H9 (cell line): ENCODE measurements around the gene GIT2. TPM values are rescaled to one million over a fixed set of nuclear protein-coding genes. Genes with fewer than 3 reads are reported as not detected.

Source experiments
- DNase-seq: peaks from one replicate; pipeline ENCODE4 v3.0.0-alpha.2; 2017
- H2AFZ ChIP-seq: one replicate; pipeline ENCODE4 v1.6.1; 2013; ENCODE audit warnings: mild to moderate bottlenecking, low read length, control low read depth, moderate library complexity
- H2AK5ac ChIP-seq: 2 replicates; pipeline ENCODE4 v1.6.1; 2013; ENCODE audit warnings: low read length, control low read depth, mixed read lengths; ENCODE audit not compliant: insufficient read length
- H2BK120ac ChIP-seq: one replicate; pipeline ENCODE4 v1.6.1; 2013; ENCODE audit warnings: low read depth, mild to moderate bottlenecking, low read length, control low read depth, inconsistent platforms; ENCODE audit not compliant: poor library complexity, severe bottlenecking
- H2BK12ac ChIP-seq: 2 replicates; pipeline ENCODE4 v1.6.1; 2013; ENCODE audit warnings: low read length, control low read depth, mixed read lengths, low read depth; ENCODE audit not compliant: insufficient read length
- H2BK15ac ChIP-seq: 2 replicates; pipeline ENCODE4 v1.6.1; 2013; ENCODE audit warnings: low read depth, low read length, control low read depth
- H2BK20ac ChIP-seq: one replicate; pipeline ENCODE4 v1.6.1; 2013; ENCODE audit warnings: low read depth, mild to moderate bottlenecking, low read length, control low read depth, inconsistent platforms; ENCODE audit not compliant: poor library complexity, severe bottlenecking
- H2BK5ac ChIP-seq: 2 replicates; pipeline ENCODE4 v1.6.1; 2013; ENCODE audit warnings: low read length, control low read depth, mixed read lengths; ENCODE audit not compliant: insufficient read length
- H3K14ac ChIP-seq: 2 replicates; pipeline ENCODE4 v1.6.1; 2013; ENCODE audit warnings: low read length, control low read depth; ENCODE audit not compliant: insufficient read depth
- H3K18ac ChIP-seq: 2 replicates; pipeline ENCODE4 v1.6.1; 2013; ENCODE audit warnings: low read depth, mild to moderate bottlenecking, mixed read lengths, low read length, control low read depth; ENCODE audit not compliant: insufficient read length
- H3K23ac ChIP-seq: 2 replicates; pipeline ENCODE4 v1.6.1; 2013; ENCODE audit warnings: low read length, control low read depth, mixed read lengths, low read depth; ENCODE audit not compliant: insufficient read length
- H3K23me2 ChIP-seq: 2 replicates; pipeline ENCODE4 v1.6.1; 2013; ENCODE audit warnings: low read depth, mild to moderate bottlenecking, mixed read lengths, low read length, control low read depth; ENCODE audit not compliant: insufficient read length, poor library complexity, severe bottlenecking
- H3K27ac ChIP-seq: 2 replicates; pipeline ENCODE4 v1.5.1; 2013; ENCODE audit warnings: low read length, control low read depth, mixed read lengths, low read depth; ENCODE audit not compliant: insufficient read length
- H3K27me3 ChIP-seq: 2 replicates; pipeline ENCODE4 v1.6.1; 2013; ENCODE audit warnings: low read length, control low read depth, inconsistent platforms; ENCODE audit not compliant: insufficient read depth
- H3K4ac ChIP-seq: 2 replicates; pipeline ENCODE4 v1.6.1; 2013; ENCODE audit warnings: low read depth, mild to moderate bottlenecking, control low read depth, inconsistent platforms, low read length, moderate library complexity
- H3K4me1 ChIP-seq: 2 replicates; pipeline ENCODE4 v1.6.1; 2013; ENCODE audit warnings: low read length, control low read depth, inconsistent platforms; ENCODE audit not compliant: insufficient read depth
- H3K4me2 ChIP-seq: 2 replicates; pipeline ENCODE4 v1.6.1; 2013; ENCODE audit warnings: low read length, control low read depth, mixed read lengths; ENCODE audit not compliant: insufficient read length, insufficient read depth
- H3K56ac ChIP-seq: 2 replicates; pipeline ENCODE4 v1.6.1; 2013; ENCODE audit warnings: low read depth, mild to moderate bottlenecking, mixed read lengths, low read length, control low read depth; ENCODE audit not compliant: insufficient read length
- H3K79me1 ChIP-seq: 2 replicates; pipeline ENCODE4 v1.6.1; 2013; ENCODE audit warnings: low read depth, mild to moderate bottlenecking, moderate library complexity, low read length, control low read depth, inconsistent platforms; ENCODE audit not compliant: insufficient read depth, poor library complexity, severe bottlenecking
- H3K79me2 ChIP-seq: 2 replicates; pipeline ENCODE4 v1.6.1; 2013; ENCODE audit warnings: low read length, control low read depth, inconsistent platforms; ENCODE audit not compliant: insufficient read depth
- H3K9ac ChIP-seq: 2 replicates; pipeline ENCODE4 v1.6.1; 2013; ENCODE audit warnings: low read length, control low read depth, mixed read lengths; ENCODE audit not compliant: insufficient read length; ENCODE audit errors: extremely low read depth
- H3K9me3 ChIP-seq: one replicate; pipeline ENCODE4 v1.6.1; 2013; ENCODE audit warnings: low read depth, low read length, inconsistent platforms; ENCODE audit not compliant: control insufficient read depth
- H3T11ph ChIP-seq: one replicate; pipeline ENCODE4 v1.6.1; 2013; ENCODE audit warnings: mild to moderate bottlenecking, low read length, control low read depth, inconsistent platforms
- H4K20me1 ChIP-seq: one replicate; pipeline ENCODE4 v1.6.1; 2013; ENCODE audit not compliant: control insufficient read depth, insufficient read length, insufficient read depth
- H4K5ac ChIP-seq: 2 replicates; pipeline ENCODE4 v1.6.1; 2013; ENCODE audit warnings: low read depth, mild to moderate bottlenecking, mixed read lengths, low read length, control low read depth; ENCODE audit not compliant: insufficient read length
- H4K8ac ChIP-seq: replicated peaks from 2 replicates; pipeline ENCODE4 v1.6.1; 2013; ENCODE audit warnings: low read length, control low read depth, mixed read lengths, low read depth; ENCODE audit not compliant: insufficient read length
- H4K91ac ChIP-seq: 2 replicates; pipeline ENCODE4 v1.6.1; 2013; ENCODE audit warnings: low read depth, mild to moderate bottlenecking, moderate library complexity, mixed read lengths, low read length, control low read depth; ENCODE audit not compliant: insufficient read length
- H3K27ac Mint-ChIP-seq, 3 experiments: 2 replicates in 2 of 3; 3 replicates in 1 of 3; pipeline ENCODE4 v1.8.0; 2020 to 2021; ENCODE audit warnings: mixed read lengths in 3 of 3, mild to moderate bottlenecking in 1 of 3, moderate library complexity in 1 of 3
- H3K27me3 Mint-ChIP-seq: 2 replicates; pipeline ENCODE4 v1.8.0; 2021; ENCODE audit warnings: low read depth, mild to moderate bottlenecking, moderate library complexity, mixed read lengths
- H3K36me3 Mint-ChIP-seq, 3 experiments: 2 replicates in 2 of 3; 3 replicates in 1 of 3; pipeline ENCODE4 v1.8.0; 2020 to 2021; ENCODE audit warnings: low read depth in 3 of 3, mixed read lengths in 3 of 3; ENCODE audit not compliant: insufficient read depth in 1 of 3
- H3K4me1 Mint-ChIP-seq, 2 experiments: 2 replicates each; pipeline ENCODE4 v1.8.0; 2020; ENCODE audit warnings: mixed read lengths in 2 of 2
- H3K4me3 Mint-ChIP-seq, 2 experiments: 2 replicates in 1 of 2; 3 replicates in 1 of 2; pipeline ENCODE4 v1.8.0; 2020 to 2021; ENCODE audit warnings: mild to moderate bottlenecking in 2 of 2, mixed read lengths in 2 of 2, moderate library complexity in 1 of 2
- H3K9me3 Mint-ChIP-seq, 2 experiments: 2 replicates in 1 of 2; 3 replicates in 1 of 2; pipeline ENCODE4 v1.8.0; 2020; ENCODE audit warnings: mild to moderate bottlenecking in 2 of 2, mixed read lengths in 2 of 2, moderate library complexity in 1 of 2
- CTCF ChIP-seq: fragments of 200-600 bp; sonication (generic); conservative IDR thresholded peaks from 3 replicates; pipeline ENCODE4 v1.8.0; 2021; ENCODE audit warnings: antibody characterized with exemption, mild to moderate bottlenecking
- WGBS: extraction: QIAGEN DNeasy Blood & Tissue Kit; methylation state at CpG from one replicate; pipeline ENCODE4 v1.1.7; 2013; ENCODE audit warnings: missing lambda C conversion rate, low lambda C conversion rate, mixed read lengths; ENCODE audit not compliant: insufficient read length; ENCODE audit errors: extremely low coverage; 5-methylcytosine and 5-hydroxymethylcytosine counted together
- total RNA-seq: library from RNA; stranded (reverse); gene quantifications from 2 replicates; pipeline ENCODE4 v1.2.1, GENCODE V29; 2021

Gene GIT2
- total RNA-seq, 1 experiment from 2014 or later = 27.0 TPM

GRCh38 chr12:110001596-110001995 lies 5.4 kb upstream of the GIT2 start:
- no peaks in the 10 kb centered on the region for H3K79me2 ChIP-seq

More at GRCh38 chr12:110001596-110001995, 5.4 kb upstream of the GIT2 start:
- Mint-ChIP-seq H3K9me3 (no peaks in the 10 kb centered on the region; a peak in 1 of 5 replicates), H3K4me1 (peaks cover 14% of the 10 kb centered on the region in 2 experiments), H3K36me3 (no peaks in the 10 kb centered on the region; a peak in 2 of 7 replicates), H3K27me3 (peaks cover 12% of the 10 kb centered on the region), H3K27ac (no peak overlapping the region), H3K4me3 (no peak overlapping the region)
- no peak overlapping the region for H3K27ac ChIP-seq
- H3K4me2 ChIP-seq = no peak overlapping the region
- H3K14ac ChIP-seq = no peak overlapping the region
- no peaks in the 10 kb centered on the region for H3K9me3 ChIP-seq
- H3K18ac ChIP-seq = no peak overlapping the region
- H2AK5ac ChIP-seq = no peak overlapping the region
- no peaks in the 10 kb centered on the region for H3K79me1 ChIP-seq
- no peak overlapping the region for H3K9ac ChIP-seq
- no peak overlapping the region for H4K8ac ChIP-seq
- H3K23me2 ChIP-seq = peaks cover 12% of the 10 kb centered on the region
- no peak overlapping the region for H4K5ac ChIP-seq
- TF ChIP-seq CTCF = no peak
- no peak overlapping the region for H4K91ac ChIP-seq
- H3K27me3 ChIP-seq = no peaks in the 10 kb centered on the region
- H2BK120ac ChIP-seq = no peak overlapping the region
- H2BK20ac ChIP-seq = no peak overlapping the region
- H2AFZ ChIP-seq = no peak overlapping the region
- no peak overlapping the region for H2BK5ac ChIP-seq
- H2BK15ac ChIP-seq = no peak overlapping the region
- peaks cover 2% of the 10 kb centered on the region; the same call in 1 of the 2 replicates for H3K4me1 ChIP-seq
- no peak overlapping the region for H3T11ph ChIP-seq
- no peak overlapping the region for H3K56ac ChIP-seq
- H2BK12ac ChIP-seq = no peak overlapping the region
- H4K20me1 ChIP-seq = peaks cover 3% of the 10 kb centered on the region
- no peak overlapping the region for H3K4ac ChIP-seq
- no peak for DNase-seq
- H3K23ac ChIP-seq = no peak overlapping the region
- no CpG with 5 or more reads among the region's 4 CpGs for WGBS
